Subcutaneous adipose tissue (tissue), 4 donors: ENCODE measurements around the gene ADRA1B. TPM values are rescaled to one million over a fixed set of nuclear protein-coding genes. Genes with fewer than 3 reads are reported as not detected.

Experiments used
- CTCF ChIP-seq: fragments of 450-650 bp; IDR thresholded peaks from one replicate; pipeline ENCODE4 v1.5.1; 2016; ENCODE audit warnings: low read depth, mild to moderate bottlenecking, control low read depth, antibody characterized with exemption, moderate library complexity
- total RNA-seq, 4 donors: library from RNA; depleted of rRNA; stranded (reverse); fragments of >200 nt; gene quantifications; one replicate each; pipeline ENCODE4 v1.1.0, GENCODE V29; 2016

The ADRA1B gene
- 1 to 10 TPM; 1.5 to 2.6 (median 2.1) TPM for total RNA-seq

- no peak for TF ChIP-seq CTCF
Observed at GRCh38 chr5:159915904-159916840, at the start of gene ADRA1B. ADRA1B (plus strand) TSS chr5:159916482; CDS start chr5:159916906, 424 bp downstream.

DNA sequence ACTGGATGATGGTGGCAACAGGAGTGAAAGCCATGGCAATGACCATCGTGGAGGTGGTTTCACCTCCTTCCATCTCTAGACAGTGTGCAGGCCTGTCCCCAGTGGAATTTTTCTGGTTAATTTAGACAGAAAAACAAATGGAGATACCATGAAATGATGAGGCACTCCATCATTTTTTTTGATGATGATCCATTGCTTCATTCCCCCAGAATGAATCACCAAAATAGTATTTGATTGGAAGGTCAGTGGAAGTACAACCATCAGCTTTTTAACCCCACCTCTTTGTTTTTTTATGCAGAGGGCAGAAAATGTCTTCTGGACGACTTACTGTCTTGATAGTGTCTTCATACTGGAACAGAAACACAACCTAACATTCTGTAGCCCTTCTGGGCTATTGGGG lies 42.6 kb upstream of the ADRA1B start:
- no peak for TF ChIP-seq CTCF

GRCh38 chr5:159874263-159874662 lies 42.0 kb upstream of the ADRA1B start:
- no peak for TF ChIP-seq CTCF

DNA sequence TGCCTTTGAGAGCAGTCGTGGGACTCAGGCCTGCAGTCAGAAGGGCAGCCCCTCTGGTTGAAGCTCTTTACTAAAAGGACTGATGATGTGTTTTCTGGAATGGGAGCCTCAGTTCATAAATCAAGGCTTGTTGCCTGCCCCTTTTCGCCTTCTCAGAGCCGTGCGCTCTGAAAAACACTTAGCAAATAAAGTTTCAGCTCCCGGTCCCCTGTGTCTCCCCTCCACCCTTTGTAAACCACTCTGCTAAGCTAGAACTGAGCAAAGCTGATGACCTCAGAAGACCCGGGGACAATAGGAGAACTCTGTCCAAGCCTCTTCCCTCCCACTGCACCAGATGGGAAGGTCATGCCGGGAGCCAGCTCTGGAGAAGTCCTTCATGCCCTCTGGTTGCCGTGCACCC lies 39.3 kb upstream of the ADRA1B start:
- TF ChIP-seq CTCF, result no peak

DNA sequence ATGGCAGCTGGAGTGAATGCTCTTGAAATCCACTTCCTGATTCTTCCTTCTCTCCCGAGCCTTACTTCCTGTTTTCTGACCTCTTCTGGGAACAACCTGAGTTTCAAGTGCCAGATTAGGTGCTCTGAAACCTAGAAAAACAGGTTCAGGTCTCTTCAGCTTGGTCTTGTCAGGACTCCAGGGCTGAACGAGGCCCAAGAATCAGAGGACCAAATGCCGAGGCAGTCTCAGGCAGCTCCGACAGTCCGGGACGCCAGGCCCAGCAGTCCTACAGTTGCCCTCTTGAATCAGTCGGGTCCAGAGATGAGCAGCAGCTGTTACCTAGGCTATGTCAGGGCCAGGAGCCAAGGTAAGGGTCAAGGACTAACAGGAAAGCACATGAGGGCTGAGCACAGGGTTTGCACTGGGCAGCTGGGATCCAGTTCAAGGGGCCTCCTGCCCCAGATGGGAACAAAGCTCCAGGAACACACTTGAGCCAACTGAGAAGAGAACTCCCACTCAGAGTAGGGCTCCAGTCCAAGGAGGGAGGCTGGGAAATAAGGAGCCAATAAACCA lies 38.3 kb upstream of the ADRA1B start:
- TF ChIP-seq CTCF, result no peak

DNA sequence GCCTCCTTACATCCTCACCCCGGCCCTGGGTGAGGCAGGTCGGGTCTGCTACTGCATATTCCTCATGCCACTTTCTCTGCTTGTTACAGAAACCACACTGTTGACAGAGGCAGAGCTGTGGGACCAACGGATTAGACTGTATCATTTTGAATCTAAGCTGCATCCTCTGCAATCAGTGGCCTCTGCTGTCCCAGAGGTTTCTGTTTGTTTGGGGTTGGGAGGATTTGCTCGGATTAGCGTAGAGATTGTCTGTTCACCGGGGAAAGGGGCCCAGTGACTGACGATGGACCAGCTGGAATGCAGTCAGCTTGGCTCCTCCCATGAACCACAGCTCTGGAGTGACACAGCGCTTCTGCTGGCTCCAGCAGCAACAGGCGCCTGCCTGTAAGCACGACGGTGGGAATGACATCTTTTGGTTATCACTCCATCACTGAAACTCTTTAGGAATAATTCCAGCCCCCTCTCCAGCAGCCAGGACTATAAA lies 37.3 kb upstream of the ADRA1B start:
- no peak for TF ChIP-seq CTCF

DNA sequence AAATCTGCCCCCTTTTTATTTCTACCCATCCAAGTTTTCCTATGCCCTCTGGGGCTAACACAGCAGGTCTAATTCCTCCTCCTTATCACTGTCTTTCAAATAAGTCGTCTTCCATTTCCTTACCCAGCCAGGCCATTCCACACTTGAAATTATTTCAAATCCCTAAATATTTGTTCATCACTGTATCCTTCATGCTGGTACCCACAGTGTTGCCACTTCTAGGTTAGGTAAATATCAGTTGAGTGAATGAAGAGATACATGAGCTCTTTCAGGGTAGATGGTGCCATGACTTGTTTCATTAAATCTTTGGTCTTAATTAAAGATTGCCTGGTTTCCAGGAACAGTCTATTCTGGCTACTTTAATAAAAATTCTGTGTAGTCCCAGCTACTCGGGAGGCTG lies 35.6 kb upstream of the ADRA1B start:
- TF ChIP-seq CTCF, result no peak
